KOPT-K1 (cell line): ENCODE data around the gene NDUFAF3.
A peak's percentile ranks its signal among the peaks of the same experiment; 100 is the strongest.

Experiments used
- H3K27ac ChIP-seq: fragments of 200-600 bp; sonication (generic); 2 replicates; pipeline ENCODE4 v1.5.1; 2016; ENCODE audit warnings: antibody characterized with exemption, mild to moderate bottlenecking, low read depth, low read length; ENCODE audit not compliant: poor library complexity, severe bottlenecking
- H3K36me3 ChIP-seq: fragments of 200-600 bp; sonication (generic); 2 replicates; pipeline ENCODE4 v1.5.1; 2017; ENCODE audit warnings: antibody characterized with exemption, mild to moderate bottlenecking, low read length, moderate library complexity; ENCODE audit not compliant: insufficient read depth
- H3K9me3 ChIP-seq: fragments of 200-600 bp; sonication (generic); 2 replicates; pipeline ENCODE4 v1.5.1; 2017; ENCODE audit warnings: antibody characterized with exemption, low read length, mild to moderate bottlenecking; ENCODE audit not compliant: insufficient read depth, poor library complexity, severe bottlenecking

The NDUFAF3 gene

GRCh38 chr3:49021213-49021812 lies 608 bp upstream of the NDUFAF3 start:
- peak overlapping the region; percentile 98 for H3K27ac ChIP-seq
- H3K36me3 ChIP-seq = peaks cover 41% of the 10 kb centered on the region
- H3K9me3 ChIP-seq = no peaks in the 10 kb centered on the region

- Histone ChIP-seq H3K9me3 (no peaks in the 10 kb centered on the region), H3K36me3 (peaks cover 49% of the 10 kb centered on the region), H3K27ac (peak overlapping the region; percentile 98)
These were observed 809 bp downstream of the NDUFAF3 start for GRCh38 chr3:49022688-49023171.

GRCh38 chr3:49023775-49024174 lies 1.9 kb downstream of the NDUFAF3 start:
- H3K9me3 ChIP-seq = no peaks in the 10 kb centered on the region
- H3K27ac ChIP-seq = no peak overlapping the region
- H3K36me3 ChIP-seq = peaks cover 57% of the 10 kb centered on the region

GRCh38 chr3:49024449-49024848 lies 2.5 kb downstream of the NDUFAF3 start:
- Histone ChIP-seq H3K36me3 (peaks cover 57% of the 10 kb centered on the region), H3K27ac (no peak overlapping the region), H3K9me3 (no peaks in the 10 kb centered on the region)

GRCh38 chr3:49025005-49025792 lies 3.3 kb downstream of the NDUFAF3 start:
- Histone ChIP-seq H3K27ac (no peak overlapping the region), H3K36me3 (peaks cover 64% of the 10 kb centered on the region), H3K9me3 (no peaks in the 10 kb centered on the region)

- Histone ChIP-seq H3K9me3 (no peaks in the 10 kb centered on the region), H3K36me3 (peaks cover 72% of the 10 kb centered on the region), H3K27ac (no peak overlapping the region)
These were observed 4.0 kb downstream of the NDUFAF3 start for GRCh38 chr3:49025793-49026520.

GRCh38 chr3:49026536-49026935 lies 4.6 kb downstream of the NDUFAF3 start:
- Histone ChIP-seq H3K36me3 (peaks cover 78% of the 10 kb centered on the region), H3K27ac (no peak overlapping the region), H3K9me3 (no peaks in the 10 kb centered on the region)

- peaks cover 89% of the 10 kb centered on the region for H3K36me3 ChIP-seq
- peak overlapping the region; percentile 80 for H3K27ac ChIP-seq
- H3K9me3 ChIP-seq = no peaks in the 10 kb centered on the region
These were observed 5.7 kb downstream of the NDUFAF3 start for GRCh38 chr3:49027634-49028033.

GRCh38 chr3:49028298-49028672 lies 6.4 kb downstream of the NDUFAF3 start:
- Histone ChIP-seq H3K27ac (peak overlapping the region; percentile 80), H3K9me3 (no peaks in the 10 kb centered on the region), H3K36me3 (peaks cover 91% of the 10 kb centered on the region)

- Histone ChIP-seq H3K36me3 (peaks cover 89% of the 10 kb centered on the region), H3K9me3 (no peaks in the 10 kb centered on the region), H3K27ac (peak within 1 kb of the TSS; percentile 80)
These were observed 7.0 kb downstream of the NDUFAF3 start, which contains the start of gene IMPDH2 for GRCh38 chr3:49028673-49029562. IMPDH2 (minus strand) TSS chr3:49029398; CDS start chr3:49029350, 48 bp downstream.

GRCh38 chr3:49029563-49029884 lies 7.6 kb downstream of the NDUFAF3 start:
- peak overlapping the region; percentile 80 for H3K27ac ChIP-seq
- H3K9me3 ChIP-seq = no peaks in the 10 kb centered on the region
- peaks cover 89% of the 10 kb centered on the region for H3K36me3 ChIP-seq

- Histone ChIP-seq H3K9me3 (no peaks in the 10 kb centered on the region), H3K27ac (no peak overlapping the region), H3K36me3 (peaks cover 89% of the 10 kb centered on the region)
These were observed 8.4 kb downstream of the NDUFAF3 start for GRCh38 chr3:49030321-49030720.

- H3K9me3 ChIP-seq = no peaks in the 10 kb centered on the region
- H3K27ac ChIP-seq = no peak overlapping the region
- peaks cover 88% of the 10 kb centered on the region for H3K36me3 ChIP-seq
These were observed 10.9 kb downstream of the NDUFAF3 start for GRCh38 chr3:49032646-49033304.

- no peak overlapping the region for H3K27ac ChIP-seq
- H3K9me3 ChIP-seq = no peaks in the 10 kb centered on the region
- H3K36me3 ChIP-seq = peaks cover 87% of the 10 kb centered on the region
These were observed 12.7 kb downstream of the NDUFAF3 start for GRCh38 chr3:49034650-49035049.
